Transverse colon (tissue), 4 donors: ENCODE results near the gene APBA1. TPM values are rescaled to one million over a fixed set of nuclear protein-coding genes. Genes with fewer than 3 reads are reported as not detected.

Experiments used
- DNase-seq: peaks from one replicate; pipeline ENCODE4 v3.0.0-alpha.2; 2019
- H3K27ac ChIP-seq, 4 donors: fragments of 200-600 bp; sonication (generic); 2 replicates each; pipeline ENCODE4 v1.5.1; 2016 to 2018; ENCODE audit warnings: inconsistent platforms in 4 of 4
- H3K27me3 ChIP-seq: fragments of 200-600 bp; sonication (generic); 2 replicates; pipeline ENCODE4 v1.5.1; 2017; ENCODE audit warnings: inconsistent platforms
- H3K36me3 ChIP-seq, 4 donors: fragments of 200-600 bp; sonication (generic); 2 replicates each; pipeline ENCODE4 v1.5.1; 2017 to 2019; ENCODE audit warnings: inconsistent platforms in 4 of 4
- H3K4me1 ChIP-seq, 4 donors: fragments of 200-600 bp; sonication (generic); 2 replicates each; pipeline ENCODE4 v1.5.1; 2017 to 2020; ENCODE audit warnings: inconsistent platforms in 4 of 4
- H3K4me3 ChIP-seq, 4 donors: fragments of 200-600 bp; sonication (generic); 1 replicate in 1 of 4; 2 replicates in 3 of 4; pipeline versions ENCODE4 v1.5.1 to v1.6.1; 2017 to 2019; ENCODE audit warnings: inconsistent platforms in 4 of 4
- H3K9me3 ChIP-seq, 2 donors: fragments of 200-600 bp; sonication (generic); 2 replicates each; pipeline ENCODE4 v1.5.1; 2017 to 2019; ENCODE audit warnings: inconsistent platforms in 2 of 2
- CTCF ChIP-seq, 5 experiments: fragments of 200-600 bp in 3 of 5; fragments of 450-650 bp in 2 of 5; sonication (generic) in 3 of 5; IDR thresholded peaks; 1 replicate in 2 of 5; 2 replicates in 3 of 5; pipeline ENCODE4 v1.5.1; 2016 to 2017; ENCODE audit warnings: antibody characterized with exemption in 5 of 5, inconsistent platforms in 3 of 5, mild to moderate bottlenecking in 2 of 5, moderate library complexity in 1 of 5
- EP300 ChIP-seq: sonication (generic); formaldehyde crosslinking; IDR thresholded peaks from one replicate; pipeline ENCODE4 v1.6.1; 2017; ENCODE audit warnings: antibody characterized with exemption, low read depth
- POLR2A ChIP-seq: fragments of 450-650 bp; IDR thresholded peaks from one replicate; pipeline ENCODE4 v1.6.1; 2016; ENCODE audit warnings: antibody characterized with exemption, mild to moderate bottlenecking, moderate library complexity
- POLR2AphosphoS5 ChIP-seq, 3 donors: sonication (generic); formaldehyde crosslinking; IDR thresholded peaks; one replicate each; pipeline ENCODE4 v1.6.1; 2016; ENCODE audit warnings: antibody characterized with exemption in 3 of 3
- WGBS, 2 donors: methylation state at CpG; one replicate each; pipeline ENCODE4 v1.1.5; 2018; ENCODE audit warnings: low coverage in 1 of 2; 5-methylcytosine and 5-hydroxymethylcytosine counted together
- in situ Hi-C, 4 donors: fragments of 200-750 bp; cut with MboI; loops; one replicate each; pipeline versions ENCODE4 v1.15.0 to v1.15.1; 2017; ENCODE audit warnings: low sequenced_read_pairs in 3 of 4, low pct_ligation_motif_present in 1 of 4, low pct_unique_long_range_greater_than_20kb in 1 of 4
- intact Hi-C: fragments of 100-400 bp; cut with DNase I; formaldehyde crosslinking; loops from one replicate; pipeline ENCODE4 v1.15.1; 2023; ENCODE audit warnings: low total_unique reads
- total RNA-seq, 4 donors: library from RNA; depleted of rRNA; stranded (reverse); fragments of >200 nt; gene quantifications; one replicate each; pipeline ENCODE4 v1.1.0, GENCODE V29; 2016

APBA1 gene
- total RNA-seq, 4 donors from 2014 or later: 7.6 to 11.6 (median 10.2) TPM

- H3K4me1 ChIP-seq: no peaks in the 10 kb centered on the region
- no peaks in the 10 kb centered on the region for H3K27me3 ChIP-seq
- H3K9me3 ChIP-seq: no peaks in the 10 kb centered on the region
- H3K36me3 ChIP-seq: no peaks in the 10 kb centered on the region
- in situ Hi-C loops: loop anchor here in 1 of 4 donors (10.0 kb wide), 1 partner anchor 142 kb away; no protein-coding TSS in a partner anchor
- H3K4me3 ChIP-seq: no peak overlapping the region
- TF ChIP-seq EP300 (no peak), CTCF (IDR thresholded peaks at IDR 0.05) (no peak), POLR2A (no peak), POLR2AphosphoS5 (IDR thresholded peaks at IDR 0.05) (no peak)
- H3K27ac ChIP-seq: no peak overlapping the region
- WGBS, 2 donors: 70 to 94% methylated on average over 2 to 4 of the region's 4 CpGs
- intact Hi-C loops: no loop called here
- DNase-seq: no peak
Observed at GRCh38 chr9:69556707-69557106, 115.5 kb downstream of the APBA1 start.

- in situ Hi-C loops (loop anchor here in 1 of 4 donors (10.0 kb wide), 1 partner anchor 141 kb away; no protein-coding TSS in a partner anchor), intact Hi-C loops (no loop called here)
- Histone ChIP-seq H3K4me3 (no peak overlapping the region), H3K9me3 (no peaks in the 10 kb centered on the region), H3K4me1 (no peaks in the 10 kb centered on the region), H3K27me3 (no peaks in the 10 kb centered on the region), H3K27ac (no peak overlapping the region), H3K36me3 (no peaks in the 10 kb centered on the region)
- DNase-seq: no peak
- TF ChIP-seq CTCF (IDR thresholded peaks at IDR 0.05): no peak
Observed at GRCh38 chr9:69555802-69556201, 116.4 kb downstream of the APBA1 start.

- 58 to 79% methylated on average over 6 of the region's 6 CpGs for WGBS, 2 donors
- no peaks in the 10 kb centered on the region for H3K27me3 ChIP-seq
- H3K4me3 ChIP-seq: no peak overlapping the region
- H3K27ac ChIP-seq: no peak overlapping the region
- TF ChIP-seq POLR2AphosphoS5 (IDR thresholded peaks at IDR 0.05): no peak
- TF ChIP-seq CTCF (IDR thresholded peaks at IDR 0.05): no peak
- no peak for TF ChIP-seq POLR2A
- TF ChIP-seq EP300: no peak
- in situ Hi-C loops: loop anchor here in 1 of 4 donors (10.0 kb wide), 1 partner anchor 140 kb away; no protein-coding TSS in a partner anchor
- DNase-seq: no peak
- intact Hi-C loops: no loop called here
- no peaks in the 10 kb centered on the region for H3K36me3 ChIP-seq
- H3K4me1 ChIP-seq: peaks cover 0 to 3% (median 0%) of the 10 kb centered on the region in 4 donors
- H3K9me3 ChIP-seq: no peaks in the 10 kb centered on the region
Observed at GRCh38 chr9:69554945-69555344, 117.2 kb downstream of the APBA1 start.

GRCh38 chr9:69549310-69550202 lies 122.6 kb downstream of the APBA1 start:
- in situ Hi-C loops: loop anchor here (5.0 to 10.0 kb wide), 3 partner anchors 125 to 135 kb away; no protein-coding TSS in a partner anchor
- 18 to 23% methylated on average over 11 to 14 of the region's 14 CpGs for WGBS, 2 donors
- H3K9me3 ChIP-seq: no peaks in the 10 kb centered on the region
- TF ChIP-seq POLR2AphosphoS5 (IDR thresholded peaks at IDR 0.05) (no peak), CTCF (IDR thresholded peaks at IDR 0.05) (peak; percentile 83 to 86 (median 86))
- peaks cover 0 to 3% (median 0%) of the 10 kb centered on the region in 4 donors for H3K4me1 ChIP-seq
- H3K27ac ChIP-seq: no peak overlapping the region
- no peak for DNase-seq
- no peak overlapping the region for H3K4me3 ChIP-seq
- H3K27me3 ChIP-seq: no peaks in the 10 kb centered on the region
- H3K36me3 ChIP-seq: no peaks in the 10 kb centered on the region
- intact Hi-C loops: loop anchor here (10.0 kb wide), 1 partner anchor 125 kb away; no protein-coding TSS in a partner anchor
